K562 (cell line): ENCODE results near the gene LAMTOR4. TPM values are rescaled to one million over a fixed set of nuclear protein-coding genes. Genes with fewer than 3 reads are reported as not detected.

Experiments used
- ATF1 ChIP-seq, 2 experiments: fragments of 450-650 bp in 1 of 2; IDR thresholded peaks; 2 replicates each; pipeline ENCODE4 v1.6.1; 2016; ENCODE audit warnings: missing compliant biosample characterization in 1 of 2, missing genetic modification characterization in 1 of 2
- BDP1 ChIP-seq: IDR thresholded peaks from 3 replicates; pipeline ENCODE4 v1.6.1; 2011; ENCODE audit not compliant: insufficient read length, insufficient read depth
- CBX1 ChIP-seq: sonication (generic); IDR thresholded peaks from 2 replicates; pipeline ENCODE4 v1.6.1; 2016; ENCODE audit warnings: antibody characterized with exemption, low read depth, mild to moderate bottlenecking
- ETS2 ChIP-seq: IDR thresholded peaks from 2 replicates; pipeline ENCODE4 v1.6.1; 2016; ENCODE audit warnings: borderline replicate concordance, missing genetic modification characterization, mild to moderate bottlenecking, moderate library complexity, missing compliant biosample characterization; ENCODE audit not compliant: poor library complexity, severe bottlenecking
- HDAC3 ChIP-seq: fragments of 450-650 bp; IDR thresholded peaks from 2 replicates; pipeline ENCODE4 v1.6.1; 2018; ENCODE audit warnings: borderline replicate concordance, mild to moderate bottlenecking, moderate library complexity; ENCODE audit not compliant: partially characterized antibody
- NCOA4 ChIP-seq: fragments of 450-650 bp; IDR thresholded peaks from 2 replicates; pipeline ENCODE4 v1.6.1; 2018; ENCODE audit warnings: mild to moderate bottlenecking; ENCODE audit not compliant: partially characterized antibody
- NELFE ChIP-seq: IDR thresholded peaks from 2 replicates; pipeline ENCODE4 v1.6.1; 2011; ENCODE audit warnings: mild to moderate bottlenecking; ENCODE audit not compliant: insufficient read depth, insufficient read length
- NR3C1 ChIP-seq: sonication (generic); formaldehyde crosslinking; IDR thresholded peaks from 2 replicates; pipeline ENCODE4 v1.8.1; 2022; ENCODE audit warnings: missing genetic modification reagents
- PML ChIP-seq: IDR thresholded peaks from 2 replicates; pipeline ENCODE4 v1.6.1; 2012; ENCODE audit warnings: low read length, inconsistent platforms
- RNF2 ChIP-seq: sonication (generic); IDR thresholded peaks from 2 replicates; pipeline ENCODE4 v1.6.1; 2016
- SMAD1 ChIP-seq: fragments of 150-350 bp; IDR thresholded peaks from 2 replicates; pipeline ENCODE4 v1.6.1; 2014; ENCODE audit warnings: low read length, low read depth; ENCODE audit not compliant: partially characterized antibody
- SMARCB1 ChIP-seq: IDR thresholded peaks from 2 replicates; pipeline ENCODE4 v1.6.1; 2011; ENCODE audit warnings: improper control_type of control experiment, low read depth; ENCODE audit not compliant: insufficient read length
- TBP ChIP-seq: optimal IDR thresholded peaks from 2 replicates; pipeline ENCODE3; 2011; ENCODE audit warnings: low read depth, low read length, improper control_type of control experiment
- TCF7L2 ChIP-seq: fragments of 150-350 bp; IDR thresholded peaks from 2 replicates; pipeline ENCODE4 v1.6.1; 2016; ENCODE audit warnings: low read depth, mild to moderate bottlenecking, low read length, moderate library complexity
- TCFL5 ChIP-seq: fragments of 250-450 bp; sonication (Bioruptor Pico); conservative IDR thresholded peaks from 2 replicates; pipeline ENCODE4 v1.6.1; 2021; ENCODE audit warnings: mild to moderate bottlenecking, moderate library complexity, matching md5 sums
- U2AF1 ChIP-seq: fragments of 200-400 bp; formaldehyde crosslinking; optimal IDR thresholded peaks from 2 replicates; pipeline ENCODE3; 2017; ENCODE audit warnings: mild to moderate bottlenecking, low read depth, low read length, moderate library complexity
- ZNF3 ChIP-seq: fragments of 250-450 bp; sonication (Bioruptor Pico); IDR thresholded peaks from 2 replicates; pipeline ENCODE4 v1.5.0; 2021; ENCODE audit warnings: mild to moderate bottlenecking, moderate library complexity
- ZNF444 ChIP-seq: fragments of 250-450 bp; sonication (Bioruptor Pico); IDR thresholded peaks from 2 replicates; pipeline ENCODE4 v1.4.0; 2020; ENCODE audit warnings: mild to moderate bottlenecking, moderate library complexity
- ZNF77 ChIP-seq: fragments of 250-450 bp; sonication (Bioruptor Pico); IDR thresholded peaks from 2 replicates; pipeline ENCODE4 v1.5.0; 2020
- ZNF79 ChIP-seq: fragments of 250-450 bp; sonication (Bioruptor Pico); IDR thresholded peaks from 2 replicates; pipeline ENCODE4 v1.4.0; 2020; ENCODE audit warnings: low read depth, mild to moderate bottlenecking, moderate library complexity
- polyA plus RNA-seq, 8 experiments: library from polyadenylated mRNA; depleted of rRNA in 4 of 8; stranded (reverse) in 5 of 8; unstranded in 3 of 8; fragments of >200 nt; fragmentation: Nextera tagmentation in 2 of 8; fragmentation: Illumina TruSeq in 1 of 8; extraction: Ambion mirVana in 2 of 8; extraction: Trizol in 1 of 8; gene quantifications; 2 replicates each; pipeline versions ENCODE4 v1.2.1 to v1.2.3, GENCODE V29; 2011 to 2014; ENCODE audit warnings: inconsistent platforms in 1 of 8, missing spikeins in 1 of 8
- total RNA-seq, 7 experiments: library from RNA; depleted of rRNA in 6 of 7; stranded (reverse); fragments of >200 nt in 6 of 7; fragmentation: Illumina TruSeq in 2 of 7; extraction: Trizol in 2 of 7; gene quantifications; 2 replicates each; pipeline versions ENCODE4 v1.2.1 to v1.2.3, GENCODE V29; 2011 to 2021; ENCODE audit warnings: low replicate concordance in 1 of 7
- TF ChIP-seq, protein P1 (sequence below): fragments of 250-450 bp; sonication (Bioruptor Pico); IDR thresholded peaks from 2 replicates; pipeline ENCODE4 v1.9.0; 2021; ENCODE audit warnings: mild to moderate bottlenecking, inconsistent platforms
- TF ChIP-seq, protein P2 (sequence below): fragments of 450-650 bp; IDR thresholded peaks from 2 replicates; pipeline ENCODE4 v1.6.1; 2016; ENCODE audit warnings: antibody characterized with exemption
- TF ChIP-seq, protein P3 (sequence below): fragments of 250-450 bp; sonication (Bioruptor Pico); IDR thresholded peaks from 2 replicates; pipeline ENCODE4 v1.5.0; 2021
- TF ChIP-seq, protein P4 (sequence below), 2 experiments: fragments of 450-650 bp in 1 of 2; sonication (generic) in 1 of 2; formaldehyde crosslinking; conservative IDR thresholded peaks; 2 replicates each; pipeline versions ENCODE4 v1.4.0 to v1.8.1; 2020 to 2022; ENCODE audit warnings: mild to moderate bottlenecking in 1 of 2, missing genetic modification reagents in 1 of 2

The LAMTOR4 gene
- total and polyA plus RNA-seq, 9 of the 15 experiments (the other 6 are each of a cell fraction or from before 2014, with no cell fraction given) = 79.6 to 314 (median 195) TPM

DNA sequence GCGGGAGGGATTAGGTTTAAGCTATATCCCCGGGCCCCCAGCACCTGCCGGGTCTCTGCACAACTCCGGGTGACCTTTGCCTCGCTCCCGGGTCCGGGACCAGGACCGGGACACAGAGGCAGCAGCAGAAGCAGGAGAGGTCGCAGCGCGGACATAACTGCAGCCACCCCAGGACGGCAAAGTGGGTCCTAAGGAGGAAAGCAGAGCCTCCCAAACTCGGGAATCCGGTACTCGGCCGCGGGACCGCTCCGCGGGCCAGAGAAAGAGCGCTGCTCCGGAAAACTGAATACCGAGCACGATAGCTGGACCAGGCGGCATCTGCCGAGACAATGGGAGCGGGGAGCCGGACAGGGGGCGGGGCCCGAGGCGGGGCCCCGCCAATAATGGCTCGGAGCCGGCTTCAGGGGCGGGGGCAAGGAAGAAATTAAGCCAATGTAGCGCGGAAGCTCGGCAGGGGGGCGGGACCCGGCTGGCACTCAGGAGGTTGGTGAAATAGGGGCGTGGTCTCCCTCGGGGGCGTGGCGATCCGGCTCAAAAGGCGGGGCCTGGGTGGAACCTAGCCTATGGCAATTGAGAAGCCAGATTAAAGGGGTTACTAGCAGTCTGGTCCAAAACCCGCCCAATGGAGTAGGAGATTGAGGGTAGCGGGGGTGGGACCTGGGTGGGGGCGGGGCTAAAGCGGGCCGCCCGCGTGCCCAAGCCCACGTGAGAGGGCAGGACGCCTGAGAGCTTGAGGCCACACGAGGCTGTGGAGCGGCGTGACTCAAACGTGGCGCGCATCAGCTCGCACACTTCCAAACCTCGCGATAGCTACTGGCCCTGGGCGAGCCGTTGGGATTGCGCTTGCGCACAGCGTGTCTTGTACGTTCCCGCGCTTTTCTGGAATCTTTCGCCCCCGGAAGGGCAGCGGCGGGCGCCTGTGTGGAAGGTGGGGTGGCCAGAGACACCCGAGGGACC, 28.6 kb downstream of the LAMTOR4 start, which contains the start of the genes GPC2 and STAG3 (continued):
- TF ChIP-seq, protein P1, sequence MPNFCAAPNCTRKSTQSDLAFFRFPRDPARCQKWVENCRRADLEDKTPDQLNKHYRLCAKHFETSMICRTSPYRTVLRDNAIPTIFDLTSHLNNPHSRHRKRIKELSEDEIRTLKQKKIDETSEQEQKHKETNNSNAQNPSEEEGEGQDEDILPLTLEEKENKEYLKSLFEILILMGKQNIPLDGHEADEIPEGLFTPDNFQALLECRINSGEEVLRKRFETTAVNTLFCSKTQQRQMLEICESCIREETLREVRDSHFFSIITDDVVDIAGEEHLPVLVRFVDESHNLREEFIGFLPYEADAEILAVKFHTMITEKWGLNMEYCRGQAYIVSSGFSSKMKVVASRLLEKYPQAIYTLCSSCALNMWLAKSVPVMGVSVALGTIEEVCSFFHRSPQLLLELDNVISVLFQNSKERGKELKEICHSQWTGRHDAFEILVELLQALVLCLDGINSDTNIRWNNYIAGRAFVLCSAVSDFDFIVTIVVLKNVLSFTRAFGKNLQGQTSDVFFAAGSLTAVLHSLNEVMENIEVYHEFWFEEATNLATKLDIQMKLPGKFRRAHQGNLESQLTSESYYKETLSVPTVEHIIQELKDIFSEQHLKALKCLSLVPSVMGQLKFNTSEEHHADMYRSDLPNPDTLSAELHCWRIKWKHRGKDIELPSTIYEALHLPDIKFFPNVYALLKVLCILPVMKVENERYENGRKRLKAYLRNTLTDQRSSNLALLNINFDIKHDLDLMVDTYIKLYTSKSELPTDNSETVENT = no peak
- TF ChIP-seq BDP1 (no peak), ETS2 (tag) (no peak), SMARCB1 (no peak), NR3C1 (CRISPR knock-in tag) (no peak), TCF7L2 (no peak), TCFL5 (CRISPR knock-in tag) (no peak), NCOA4 (no peak), U2AF1 (no peak), ZNF444 (CRISPR knock-in tag) (no peak), CBX1 (no peak), ZNF79 (CRISPR knock-in tag) (no peak), NELFE (no peak), HDAC3 (no peak), TBP (peak; percentile 63), ATF1 (CRISPR knock-in tag; IDR thresholded peaks at IDR 0.05) (no peak), ATF1 (tag; IDR thresholded peaks at IDR 0.05) (no peak), RNF2 (peak; percentile 55; the same call in 1 of the 2 replicates), PML (no peak), SMAD1 (no peak), ZNF77 (no peak), ZNF3 (CRISPR knock-in tag) (no peak)
- TF ChIP-seq, protein P2, sequence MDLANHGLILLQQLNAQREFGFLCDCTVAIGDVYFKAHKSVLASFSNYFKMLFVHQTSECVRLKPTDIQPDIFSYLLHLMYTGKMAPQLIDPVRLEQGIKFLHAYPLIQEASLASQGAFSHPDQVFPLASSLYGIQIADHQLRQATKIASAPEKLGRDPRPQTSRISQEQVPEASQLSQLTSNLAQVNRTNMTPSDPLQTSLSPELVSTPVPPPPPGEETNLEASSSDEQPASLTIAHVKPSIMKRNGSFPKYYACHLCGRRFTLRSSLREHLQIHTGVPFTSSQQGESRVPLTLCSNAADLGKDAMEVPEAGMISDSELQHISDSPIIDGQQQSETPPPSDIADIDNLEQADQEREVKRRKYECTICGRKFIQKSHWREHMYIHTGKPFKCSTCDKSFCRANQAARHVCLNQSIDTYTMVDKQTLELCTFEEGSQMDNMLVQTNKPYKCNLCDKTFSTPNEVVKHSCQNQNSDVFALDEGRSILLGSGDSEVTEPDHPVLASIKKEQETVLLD = no peak
- TF ChIP-seq, protein P3, sequence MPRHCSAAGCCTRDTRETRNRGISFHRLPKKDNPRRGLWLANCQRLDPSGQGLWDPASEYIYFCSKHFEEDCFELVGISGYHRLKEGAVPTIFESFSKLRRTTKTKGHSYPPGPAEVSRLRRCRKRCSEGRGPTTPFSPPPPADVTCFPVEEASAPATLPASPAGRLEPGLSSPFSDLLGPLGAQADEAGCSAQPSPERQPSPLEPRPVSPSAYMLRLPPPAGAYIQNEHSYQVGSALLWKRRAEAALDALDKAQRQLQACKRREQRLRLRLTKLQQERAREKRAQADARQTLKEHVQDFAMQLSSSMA (CRISPR knock-in tag) = no peak
- TF ChIP-seq, protein P4, sequence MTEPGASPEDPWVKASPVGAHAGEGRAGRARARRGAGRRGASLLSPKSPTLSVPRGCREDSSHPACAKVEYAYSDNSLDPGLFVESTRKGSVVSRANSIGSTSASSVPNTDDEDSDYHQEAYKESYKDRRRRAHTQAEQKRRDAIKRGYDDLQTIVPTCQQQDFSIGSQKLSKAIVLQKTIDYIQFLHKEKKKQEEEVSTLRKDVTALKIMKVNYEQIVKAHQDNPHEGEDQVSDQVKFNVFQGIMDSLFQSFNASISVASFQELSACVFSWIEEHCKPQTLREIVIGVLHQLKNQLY (CRISPR knock-in tag; conservative IDR thresholded peaks at IDR 0.05) = 0 out of 4 replicates have a peak, but pooled peaks of 1 of the 2 experiments have one; percentile 53
